ENCODE results near the gene CCDC182.

The CCDC182 gene

GRCh38 chr17:57701124-57701523 lies 44.0 kb downstream of the CCDC182 start:
- DNase-seq: no peak

DNA sequence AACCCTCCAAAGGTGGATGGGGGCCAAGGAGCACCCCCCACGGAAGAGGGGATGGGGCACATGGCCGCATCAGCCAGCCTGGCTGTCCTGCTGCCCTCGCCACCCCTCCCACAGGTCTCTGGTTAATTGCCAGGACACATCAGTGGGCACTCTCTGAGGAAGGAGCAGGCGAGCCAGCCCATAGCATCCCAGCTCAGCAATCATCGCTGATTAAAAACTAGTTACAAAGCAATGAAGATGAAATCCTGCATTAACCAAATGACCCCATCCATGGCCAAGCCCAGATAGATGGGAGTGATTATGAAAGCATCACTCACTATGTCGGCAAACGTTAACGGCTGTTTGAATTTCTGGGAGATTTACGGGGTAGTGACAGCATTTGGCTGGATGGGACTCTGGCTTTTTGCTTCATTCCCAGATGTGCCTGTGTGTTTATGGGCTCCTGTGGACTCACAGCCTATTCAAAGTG lies 45.3 kb downstream of the CCDC182 start:
- no peak for DNase-seq

- no peak for DNase-seq
Measured at GRCh38 chr17:57697891-57698711, 47.0 kb downstream of the CCDC182 start.

GRCh38 chr17:57697197-57697596 lies 47.9 kb downstream of the CCDC182 start:
- no peak for DNase-seq

DNA sequence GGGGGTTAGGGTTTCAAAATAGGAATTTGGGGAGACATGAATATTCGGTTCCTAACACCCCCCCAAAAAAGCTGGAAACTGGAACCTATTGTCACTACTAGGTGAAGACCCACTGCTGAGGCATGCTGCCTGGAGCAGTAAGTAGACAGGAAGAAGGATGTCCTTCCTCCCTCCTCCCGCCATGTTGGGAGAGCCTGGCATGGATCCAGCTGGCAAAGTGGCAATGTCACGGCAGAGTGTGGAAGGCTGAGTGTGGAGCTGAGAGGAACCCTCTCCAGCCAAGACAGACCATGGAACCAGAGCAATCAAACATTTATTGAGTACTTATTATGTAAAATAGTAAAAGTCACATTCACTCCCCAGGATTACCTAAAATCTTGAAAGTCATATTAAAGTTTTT lies 49.0 kb downstream of the CCDC182 start:
- no peak for DNase-seq
